SK-N-SH (cell line): ENCODE results near the gene ADIG. TPM values are rescaled to one million over a fixed set of nuclear protein-coding genes. Genes with fewer than 3 reads are reported as not detected.

ENCODE experiments used
- CTCF ChIA-PET: fragments of 300-600, 350-600 bp; formaldehyde crosslinking; extraction: SDS; loops from one replicate; lab custom pipeline; 2021; lab: Yijun Ruan, JAX
- POLR2A ChIA-PET: fragments of 350-600 bp; sonication (Branson Sonifier 250); formaldehyde crosslinking; extraction: SDS; loops from one replicate; lab custom pipeline; 2020; ENCODE audit warnings: antibody characterized with exemption, inconsistent platforms; lab: Yijun Ruan, JAX
- DNase-seq: peaks from one replicate; pipeline ENCODE4 v3.0.0; 2012
- H2AFZ ChIP-seq: fragments of 200-600 bp; sonication (generic); 2 replicates; pipeline ENCODE4 v1.8.1; 2016; ENCODE audit warnings: antibody characterized with exemption, mild to moderate bottlenecking, low read depth
- H3F3A ChIP-seq: fragments of 200-600 bp; sonication (generic); replicated peaks from 2 replicates; pipeline ENCODE3; 2016; ENCODE audit warnings: antibody characterized with exemption, mild to moderate bottlenecking; ENCODE audit not compliant: insufficient read depth
- H3K27ac ChIP-seq, 2 experiments: fragments of 200-500 bp in 1 of 2; fragments of 200-600 bp in 1 of 2; sonication (Bioruptor generic) in 1 of 2; sonication (generic), shearing (Covaris generic) in 1 of 2; 2 replicates each; pipeline versions ENCODE4 v1.5.1 to v1.6.1; 2014 to 2016; ENCODE audit warnings: low read depth in 2 of 2, inconsistent platforms in 1 of 2, low read length in 1 of 2, mild to moderate bottlenecking in 1 of 2, mixed read lengths in 1 of 2
- H3K27me3 ChIP-seq: fragments of 200-600 bp; sonication (generic), shearing (Covaris generic); 2 replicates; pipeline ENCODE4 v1.6.1; 2016; ENCODE audit warnings: mixed run types; ENCODE audit not compliant: insufficient read depth
- H3K36me3 ChIP-seq, 2 experiments: fragments of 200-500 bp in 1 of 2; fragments of 200-600 bp in 1 of 2; sonication (Bioruptor generic) in 1 of 2; sonication (generic) in 1 of 2; replicated peaks in 1 of 2; 2 replicates each; pipeline versions ENCODE3 to v1.5.1; 2014 to 2016; ENCODE audit warnings: low read length in 1 of 2, mild to moderate bottlenecking in 1 of 2; ENCODE audit not compliant: insufficient read depth in 2 of 2, control insufficient read depth in 1 of 2
- H3K4me1 ChIP-seq, 2 experiments: fragments of 200-500 bp in 1 of 2; fragments of 200-600 bp in 1 of 2; sonication (Bioruptor generic) in 1 of 2; sonication (generic), shearing (Covaris generic) in 1 of 2; 2 replicates each; pipeline versions ENCODE4 v1.5.1 to v1.6.1; 2014 to 2016; ENCODE audit warnings: low read depth in 1 of 2, low read length in 1 of 2, mixed run types in 1 of 2; ENCODE audit not compliant: insufficient read depth in 2 of 2, control insufficient read depth in 1 of 2
- H3K4me2 ChIP-seq: fragments of 200-600 bp; sonication (generic), shearing (Covaris generic); 2 replicates; pipeline ENCODE4 v1.6.1; 2017; ENCODE audit warnings: mixed run types
- H3K4me3 ChIP-seq, 2 experiments: fragments of 200-500 bp in 1 of 2; fragments of 200-600 bp in 1 of 2; sonication (Bioruptor generic) in 1 of 2; sonication (generic), shearing (Covaris generic) in 1 of 2; 2 replicates each; pipeline versions ENCODE4 v1.5.1 to v1.8.1; 2014 to 2016; ENCODE audit warnings: low read depth in 2 of 2, inconsistent platforms in 1 of 2, low read length in 1 of 2, mild to moderate bottlenecking in 1 of 2, mixed read lengths in 1 of 2, moderate library complexity in 1 of 2
- H3K79me2 ChIP-seq: fragments of 200-600 bp; sonication (generic); 2 replicates; pipeline ENCODE4 v1.8.1; 2017; ENCODE audit warnings: mild to moderate bottlenecking; ENCODE audit not compliant: insufficient read depth
- H3K9ac ChIP-seq: fragments of 200-600 bp; sonication (generic); 2 replicates; pipeline ENCODE4 v1.6.1; 2017; ENCODE audit warnings: mixed run types
- H3K9me2 ChIP-seq: fragments of 200-600 bp; sonication (generic); 2 replicates; pipeline ENCODE4 v1.6.1; 2017; ENCODE audit warnings: mixed run types
- H3K9me3 ChIP-seq: fragments of 200-600 bp; sonication (generic); 2 replicates; pipeline ENCODE4 v1.6.1; 2017; ENCODE audit warnings: mixed run types, mild to moderate bottlenecking, moderate library complexity
- H4K20me1 ChIP-seq: fragments of 200-600 bp; sonication (generic); 2 replicates; pipeline ENCODE4 v1.6.1; 2017; ENCODE audit warnings: mild to moderate bottlenecking, mixed run types; ENCODE audit not compliant: insufficient read depth
- EP300 ChIP-seq, 2 experiments: IDR thresholded peaks; 2 replicates each; pipeline versions ENCODE4 v1.4.0 to v1.6.1; 2012; ENCODE audit warnings: borderline replicate concordance in 1 of 2, low read depth in 1 of 2, low read length in 1 of 2
- FOSL2 ChIP-seq: IDR thresholded peaks from 2 replicates; pipeline ENCODE4 v1.4.0; 2012; ENCODE audit warnings: low read depth, mild to moderate bottlenecking, moderate library complexity, borderline replicate concordance
- FOXJ3 ChIP-seq: sonication (generic); formaldehyde crosslinking; IDR thresholded peaks from 2 replicates; pipeline ENCODE4 v1.5.1; 2020; ENCODE audit warnings: mild to moderate bottlenecking, missing genetic modification reagents
- MEF2A ChIP-seq: IDR thresholded peaks from 2 replicates; pipeline ENCODE4 v1.4.0; 2012; ENCODE audit warnings: low read depth, borderline replicate concordance
- RAD21 ChIP-seq: IDR thresholded peaks from 2 replicates; pipeline ENCODE4 v1.6.1; 2012; ENCODE audit warnings: mild to moderate bottlenecking, low read length
- RCOR1 ChIP-seq: fragments of 150-350 bp; IDR thresholded peaks from 2 replicates; pipeline ENCODE4 v1.6.1; 2017; ENCODE audit warnings: antibody characterized with exemption, low read length
- REST ChIP-seq: IDR thresholded peaks from 2 replicates; pipeline ENCODE4 v1.6.1; 2012; ENCODE audit warnings: mild to moderate bottlenecking, low read depth, low read length, moderate library complexity
- RFX5 ChIP-seq: IDR thresholded peaks from 2 replicates; pipeline ENCODE4 v1.6.1; 2012; ENCODE audit warnings: mild to moderate bottlenecking, improper control_type of control experiment, low read length
- SIN3A ChIP-seq: IDR thresholded peaks from 2 replicates; pipeline ENCODE4 v1.6.1; 2012; ENCODE audit warnings: low read depth, mild to moderate bottlenecking, low read length, moderate library complexity, borderline replicate concordance
- SMC3 ChIP-seq: IDR thresholded peaks from 2 replicates; pipeline ENCODE4 v1.6.1; 2012; ENCODE audit warnings: low read depth, low read length, improper control_type of control experiment
- TCF12 ChIP-seq: IDR thresholded peaks from 2 replicates; pipeline ENCODE4 v1.4.0; 2012
- TEAD4 ChIP-seq: IDR thresholded peaks from 2 replicates; pipeline ENCODE4 v1.4.0; 2012; ENCODE audit warnings: mild to moderate bottlenecking, borderline replicate concordance; ENCODE audit not compliant: insufficient read depth
- YY1 ChIP-seq: IDR thresholded peaks from 2 replicates; pipeline ENCODE4 v1.4.0; 2012; ENCODE audit warnings: low read depth, mild to moderate bottlenecking
- ZBTB33 ChIP-seq: IDR thresholded peaks from 2 replicates; pipeline ENCODE4 v1.4.0; 2012; ENCODE audit warnings: low read depth, borderline replicate concordance
- polyA plus RNA-seq, 3 experiments: library from polyadenylated mRNA; depleted of rRNA; stranded (reverse); fragments of >200 nt; gene quantifications; 2 replicates each; pipeline ENCODE4 v1.2.3, GENCODE V29; 2012

Gene ADIG
- polyA plus RNA-seq, 1 of the 3 experiments (the other 2 are of a cell fraction) = not detected

GRCh38 chr20:38555395-38555794, 25.6 kb upstream of the ADIG start:
- H2AFZ ChIP-seq = no peak overlapping the region
- ChIA-PET CTCF (interaction anchor here (1.3 kb wide), 1 partner anchor 34 kb away, joined by 3 read pairs; no protein-coding TSS in a partner anchor), POLR2A (no interaction called here)
- H3K4me2 ChIP-seq = no peak overlapping the region
- no peaks in the 10 kb centered on the region for H3F3A ChIP-seq
- no peak overlapping the region for H3K4me3 ChIP-seq
- no peaks in the 10 kb centered on the region for H3K9me3 ChIP-seq
- 0 out of 4 replicates have a peak, but pooled peaks cover 0 to 4% of the 10 kb centered on the region in 2 experiments for H3K4me1 ChIP-seq
- H3K27me3 ChIP-seq = no peaks in the 10 kb centered on the region
- no peaks in the 10 kb centered on the region for H3K79me2 ChIP-seq
- no peak overlapping the region for H3K9ac ChIP-seq
- DNase-seq = no peak
- no peak overlapping the region for H3K27ac ChIP-seq
- peaks cover 88% of the 10 kb centered on the region in 2 experiments for H3K36me3 ChIP-seq
- no peaks in the 10 kb centered on the region for H4K20me1 ChIP-seq
- TF ChIP-seq REST (no peak), TCF12 (no peak), TEAD4 (no peak), RFX5 (no peak), FOXJ3 (no peak), RCOR1 (no peak), FOSL2 (no peak), YY1 (no peak), RAD21 (no peak), ZBTB33 (no peak), SMC3 (no peak), EP300 (IDR thresholded peaks at IDR 0.05; ENCODE audit: borderline replicate concordance in 1 of 2, low read depth in 1 of 2, low read length in 1 of 2) (no peak), MEF2A (no peak), SIN3A (no peak)
- H3K9me2 ChIP-seq = no peaks in the 10 kb centered on the region
